HL-60 (cell line): ENCODE data around the gene MMP21.
A peak's percentile ranks its signal among the peaks of the same experiment; 100 is the strongest.

ENCODE experiments used
- DNase-seq, 2 experiments: peaks; one replicate each; pipeline ENCODE4 v3.0.0-alpha.2; 2010 to 2020; ENCODE audit warnings: low read depth in 1 of 2, low spot score in 1 of 2
- H3K27ac ChIP-seq: fragments of 250-450 bp; sonication (Bioruptor Pico); replicated peaks from 2 replicates; pipeline ENCODE4 v1.5.1; 2020; ENCODE audit warnings: mild to moderate bottlenecking, moderate library complexity
- H3K27me3 ChIP-seq: fragments of 250-450 bp; sonication (Bioruptor Pico); 2 replicates; pipeline ENCODE4 v1.5.1; 2021; ENCODE audit warnings: mild to moderate bottlenecking, moderate library complexity; ENCODE audit not compliant: insufficient read depth, poor library complexity, severe bottlenecking
- H3K4me3 ChIP-seq: replicated peaks from 2 replicates; pipeline ENCODE4 v1.5.1; 2011; ENCODE audit warnings: mild to moderate bottlenecking, control low read depth, low read length; ENCODE audit not compliant: insufficient read depth
- GABPA ChIP-seq: IDR thresholded peaks from 2 replicates; pipeline ENCODE4 v1.6.1; 2012; ENCODE audit warnings: low read depth
- POLR2AphosphoS5 ChIP-seq: IDR thresholded peaks from 2 replicates; pipeline ENCODE4 v1.6.1; 2012; ENCODE audit warnings: low read depth
- REST ChIP-seq: IDR thresholded peaks from 2 replicates; pipeline ENCODE4 v1.6.1; 2012; ENCODE audit warnings: low read depth; ENCODE audit not compliant: insufficient replicate concordance
- SPI1 ChIP-seq: IDR thresholded peaks from 2 replicates; pipeline ENCODE4 v1.6.1; 2012; ENCODE audit warnings: low read depth, mild to moderate bottlenecking, borderline replicate concordance
- TF ChIP-seq, protein P1 (sequence below): IDR thresholded peaks from one replicate; pipeline ENCODE4 v1.5.1; 2011; ENCODE audit warnings: low read length, control low read depth, inconsistent platforms; ENCODE audit not compliant: insufficient read depth

Gene MMP21

DNA sequence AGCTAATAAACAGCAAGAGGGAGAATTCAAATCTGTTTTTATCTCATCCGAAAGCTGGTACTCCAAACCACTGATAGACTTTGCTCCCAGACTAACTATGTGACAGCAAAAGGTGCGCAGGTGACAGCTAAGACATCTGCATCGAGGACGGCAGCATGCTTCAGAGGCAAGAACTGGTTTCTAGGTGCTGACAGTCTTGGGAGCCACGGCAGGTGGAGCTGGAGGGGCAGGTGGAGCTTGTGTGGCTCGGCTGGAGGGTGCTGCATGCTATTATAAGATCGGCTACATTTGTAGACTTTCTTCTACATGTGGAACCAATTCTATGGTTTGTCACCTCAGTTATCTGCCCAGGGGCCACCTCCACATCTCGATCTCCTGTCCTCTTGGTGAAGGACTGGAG lies 21.8 kb upstream of the MMP21 start:
- no peak for TF ChIP-seq SPI1
- no peak for TF ChIP-seq REST
- TF ChIP-seq GABPA: no peak
- TF ChIP-seq, protein P1, sequence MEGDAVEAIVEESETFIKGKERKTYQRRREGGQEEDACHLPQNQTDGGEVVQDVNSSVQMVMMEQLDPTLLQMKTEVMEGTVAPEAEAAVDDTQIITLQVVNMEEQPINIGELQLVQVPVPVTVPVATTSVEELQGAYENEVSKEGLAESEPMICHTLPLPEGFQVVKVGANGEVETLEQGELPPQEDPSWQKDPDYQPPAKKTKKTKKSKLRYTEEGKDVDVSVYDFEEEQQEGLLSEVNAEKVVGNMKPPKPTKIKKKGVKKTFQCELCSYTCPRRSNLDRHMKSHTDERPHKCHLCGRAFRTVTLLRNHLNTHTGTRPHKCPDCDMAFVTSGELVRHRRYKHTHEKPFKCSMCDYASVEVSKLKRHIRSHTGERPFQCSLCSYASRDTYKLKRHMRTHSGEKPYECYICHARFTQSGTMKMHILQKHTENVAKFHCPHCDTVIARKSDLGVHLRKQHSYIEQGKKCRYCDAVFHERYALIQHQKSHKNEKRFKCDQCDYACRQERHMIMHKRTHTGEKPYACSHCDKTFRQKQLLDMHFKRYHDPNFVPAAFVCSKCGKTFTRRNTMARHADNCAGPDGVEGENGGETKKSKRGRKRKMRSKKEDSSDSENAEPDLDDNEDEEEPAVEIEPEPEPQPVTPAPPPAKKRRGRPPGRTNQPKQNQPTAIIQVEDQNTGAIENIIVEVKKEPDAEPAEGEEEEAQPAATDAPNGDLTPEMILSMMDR: no peak
- no peak for TF ChIP-seq POLR2AphosphoS5
- Histone ChIP-seq H3K27me3 (no peaks in the 10 kb centered on the region), H3K27ac (no peak overlapping the region)

GRCh38 chr10:125795637-125796190 lies 20.1 kb upstream of the MMP21 start:
- TF ChIP-seq SPI1: 0 out of 2 replicates have a peak, but pooled peaks have one; percentile 3
- no peak for TF ChIP-seq POLR2AphosphoS5
- no peak overlapping the region for H3K4me3 ChIP-seq
- no peak for DNase-seq
- H3K27me3 ChIP-seq: no peaks in the 10 kb centered on the region
- no peak overlapping the region for H3K27ac ChIP-seq

More for the DNA sequence above, 21.8 kb upstream of the MMP21 start:
- no peak for DNase-seq
- no peak overlapping the region for H3K4me3 ChIP-seq

DNA sequence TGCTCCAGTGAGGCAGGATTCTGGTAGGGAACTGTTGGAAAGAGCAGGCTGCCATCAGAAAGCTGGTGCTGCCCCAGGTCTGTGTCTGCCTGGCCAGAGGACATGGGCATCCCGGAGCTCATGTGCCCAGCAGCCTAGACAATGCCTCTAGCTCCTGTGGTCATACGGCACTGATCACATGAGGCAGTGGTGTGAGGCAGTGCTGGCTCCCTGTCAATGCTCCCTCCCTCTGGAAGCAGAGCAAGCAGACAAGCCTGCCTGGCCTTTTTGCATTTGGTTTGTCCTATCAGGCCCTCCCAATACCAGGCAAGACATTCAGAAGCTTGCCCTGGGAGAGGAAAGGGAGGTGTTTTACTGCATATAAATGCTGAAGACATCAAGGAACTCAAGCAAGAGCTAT lies 19.5 kb upstream of the MMP21 start:
- Histone ChIP-seq H3K4me3 (no peak overlapping the region), H3K27ac (no peak overlapping the region), H3K27me3 (no peaks in the 10 kb centered on the region)
- DNase-seq: no peak
- TF ChIP-seq SPI1 (no peak), GABPA (no peak), POLR2AphosphoS5 (no peak), REST (no peak)
- TF ChIP-seq, protein P1: no peak

GRCh38 chr10:125792342-125793300 lies 17.0 kb upstream of the MMP21 start:
- Histone ChIP-seq H3K27ac (no peak overlapping the region), H3K4me3 (no peak overlapping the region), H3K27me3 (no peaks in the 10 kb centered on the region)
- no peak for TF ChIP-seq GABPA
- TF ChIP-seq, protein P1: no peak
- no peak for TF ChIP-seq SPI1
- no peak for TF ChIP-seq REST
- TF ChIP-seq POLR2AphosphoS5: no peak
- no peak for DNase-seq
